GM18505 (cell line): Measurements from ENCODE around the gene SNRPE.
"Not testable (repeated sequence)": the region's sequence is repeated elsewhere in the genome, so short reads cannot be mapped to it uniquely, and the experiment has no call there.

Experiments used
- ATAC-seq: cut with Tn5 transposase; IDR thresholded peaks from one replicate; pipeline ENCODE4 v1.9.1; 2021; ENCODE audit not compliant: unreplicated experiment
- POLR2A ChIP-seq: IDR thresholded peaks from 4 replicates; pipeline ENCODE4 v1.6.1; 2011; ENCODE audit warnings: borderline replicate concordance; ENCODE audit not compliant: insufficient read depth, insufficient read length; ENCODE audit errors: extremely low read depth

SNRPE gene

DNA sequence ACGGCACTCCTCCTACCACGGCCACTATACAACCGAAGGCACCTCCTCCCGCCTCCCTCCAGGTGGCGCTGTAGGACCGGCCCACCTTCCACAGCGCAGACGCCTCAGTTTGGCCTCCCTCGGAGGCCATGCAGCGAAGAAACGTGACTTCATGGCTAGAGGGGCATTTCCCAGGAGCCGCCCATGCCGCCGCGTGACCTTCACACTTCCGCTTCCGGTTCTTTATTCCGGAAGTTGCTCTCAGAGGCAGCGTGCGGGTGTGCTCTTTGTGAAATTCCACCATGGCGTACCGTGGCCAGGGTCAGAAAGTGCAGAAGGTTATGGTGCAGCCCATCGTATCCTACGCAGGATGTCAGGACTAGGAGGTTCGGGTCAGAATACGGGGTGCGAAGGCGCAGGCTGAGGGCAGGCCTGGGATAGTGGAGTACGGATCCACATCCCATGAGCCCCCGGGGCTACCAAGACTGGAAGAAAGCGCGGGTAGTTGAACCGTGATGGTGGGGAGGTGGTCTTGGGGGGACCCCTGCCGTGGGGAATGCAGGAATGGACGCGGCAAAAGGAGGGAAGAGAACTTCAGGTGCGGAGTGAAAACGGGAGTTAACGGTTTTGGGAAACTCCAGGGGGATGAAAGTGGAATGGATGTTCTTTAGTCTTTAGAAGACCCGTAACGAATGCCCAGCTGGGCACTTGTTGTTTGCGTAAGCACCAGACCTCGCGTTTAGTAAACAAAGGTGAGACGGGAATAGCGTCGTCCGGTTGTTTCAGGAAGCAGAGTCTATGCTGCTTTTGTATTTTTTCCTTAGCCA lies at the start of gene SNRPE:
Gene SNRPE, plus strand, starts transcription at position 221 of the 806 bp plus-strand sequence. Its CDS starts 61 bp downstream, at position 282.
- TF ChIP-seq POLR2A = peak; percentile 82
- peak; percentile 92 for ATAC-seq

DNA sequence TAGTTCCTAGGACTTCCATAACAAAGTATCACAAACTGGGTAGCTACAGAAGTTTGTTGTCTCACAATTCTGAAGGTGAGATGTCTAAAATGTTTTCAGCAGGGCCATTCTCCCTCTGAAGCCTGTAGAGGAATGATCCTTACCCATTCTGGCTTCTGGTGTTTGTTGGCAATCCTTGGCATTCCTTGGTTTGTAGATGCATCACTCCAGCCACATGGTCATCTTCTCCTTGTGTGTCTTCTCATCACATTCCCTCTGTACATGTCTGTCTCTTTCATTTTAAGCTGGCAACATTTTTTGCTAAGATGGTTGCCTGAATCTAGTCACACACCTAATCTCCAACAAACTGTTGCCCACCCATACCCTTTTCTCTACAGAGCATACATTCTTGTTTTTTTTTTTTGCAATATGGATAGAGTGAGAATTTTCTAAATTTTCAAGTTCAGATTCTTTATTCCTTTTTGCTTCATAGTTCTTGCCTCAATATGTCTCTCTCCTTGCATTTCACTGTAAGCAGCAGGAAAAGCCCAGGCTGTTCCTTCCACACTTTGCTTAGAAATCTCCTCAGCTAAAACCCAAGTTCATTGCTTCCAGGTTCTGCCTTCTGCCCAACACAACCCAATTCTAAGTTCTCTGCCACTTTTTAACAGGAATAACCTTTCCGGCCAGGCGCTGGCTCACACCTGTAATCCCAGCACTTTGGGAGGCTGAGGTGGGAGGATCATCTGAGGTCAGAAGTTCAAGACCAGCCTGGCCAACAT lies 47.6 kb upstream of the SNRPE start:
- no peak for TF ChIP-seq POLR2A
- no peak for ATAC-seq

DNA sequence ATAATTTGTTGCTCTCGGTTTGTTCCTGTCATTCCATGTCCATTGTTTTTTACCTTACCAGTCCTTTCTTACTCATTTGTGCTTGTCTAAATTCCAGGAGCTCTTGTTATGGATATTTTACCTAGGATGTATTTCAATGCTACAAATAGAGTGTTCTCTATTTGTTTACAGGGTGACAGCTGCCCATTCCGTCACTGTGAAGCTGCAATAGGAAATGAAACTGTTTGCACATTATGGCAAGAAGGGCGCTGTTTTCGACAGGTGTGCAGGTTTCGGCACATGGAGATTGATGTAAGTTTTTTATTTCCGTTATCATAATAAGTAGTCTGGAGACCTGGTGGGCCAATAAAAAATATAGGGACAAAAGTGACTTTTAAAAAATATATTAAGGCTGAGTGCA lies 43.0 kb upstream of the SNRPE start:
- no peak for TF ChIP-seq POLR2A
- no peak for ATAC-seq

GRCh38 chr1:203823306-203823705 lies 38.1 kb upstream of the SNRPE start:
- TF ChIP-seq POLR2A = no peak
- no peak for ATAC-seq

- TF ChIP-seq POLR2A = no peak
- ATAC-seq = no peak
These were observed 35.2 kb upstream of the SNRPE start for GRCh38 chr1:203826175-203826574.

DNA sequence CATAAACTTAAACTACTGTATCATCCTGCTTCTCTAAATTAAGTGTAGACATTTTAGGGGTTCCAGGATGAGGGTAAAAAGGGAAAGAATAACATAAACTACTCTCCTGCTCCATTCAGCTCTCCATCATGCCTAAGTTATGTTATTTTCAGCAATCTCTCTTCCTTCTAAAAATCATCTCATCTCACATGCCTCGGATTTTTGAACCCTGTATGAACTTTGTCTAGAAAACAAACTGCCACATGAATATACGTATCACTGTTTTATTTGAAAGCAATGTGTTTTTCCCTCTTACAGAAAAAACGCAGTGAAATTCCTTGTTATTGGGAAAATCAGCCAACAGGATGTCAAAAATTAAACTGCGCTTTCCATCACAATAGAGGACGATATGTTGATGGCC lies 33.4 kb upstream of the SNRPE start:
- no peak for TF ChIP-seq POLR2A
- ATAC-seq = no peak

- TF ChIP-seq POLR2A = no peak
- ATAC-seq = no peak
These were observed 32.9 kb upstream of the SNRPE start for GRCh38 chr1:203828503-203828902.

- ATAC-seq = not testable (repeated sequence)
These were observed 32.2 kb upstream of the SNRPE start for GRCh38 chr1:203829247-203829646.

- no peak for TF ChIP-seq POLR2A
- ATAC-seq = no peak
These were observed 25.9 kb upstream of the SNRPE start for GRCh38 chr1:203835476-203835875.

- TF ChIP-seq POLR2A = no peak
- ATAC-seq = no peak
These were observed 22.3 kb upstream of the SNRPE start for GRCh38 chr1:203839081-203839480.

DNA sequence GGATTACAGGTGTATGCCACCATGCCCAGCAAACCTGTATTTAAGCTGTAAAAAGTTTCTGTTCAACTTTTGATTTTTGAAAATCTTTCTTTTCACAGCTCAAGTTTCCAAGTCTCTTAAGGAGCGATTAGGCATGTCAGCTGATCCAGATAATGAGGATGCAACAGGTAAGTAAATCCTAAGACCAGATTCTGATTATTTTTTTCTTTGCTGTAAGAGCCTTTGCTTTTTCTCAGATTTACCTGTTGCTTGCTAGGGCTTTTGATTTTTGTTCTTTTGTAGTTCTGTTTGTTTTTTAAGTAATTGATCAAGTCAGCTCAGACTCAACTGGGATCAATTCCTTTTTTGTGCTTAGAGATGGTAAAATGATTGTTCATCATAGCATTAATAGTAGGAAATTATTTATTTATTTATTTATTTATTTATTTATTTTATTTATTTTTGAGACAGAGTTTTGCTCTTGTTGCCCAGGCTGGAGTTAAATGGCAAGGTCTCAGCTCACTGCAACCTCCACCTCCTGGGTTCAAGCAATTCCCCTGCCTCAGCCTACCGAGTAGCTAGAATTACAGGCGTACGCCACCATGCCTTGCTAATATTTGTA lies 21.1 kb upstream of the SNRPE start:
- ATAC-seq = no peak
- no peak for TF ChIP-seq POLR2A

- no peak for ATAC-seq
- TF ChIP-seq POLR2A = no peak
These were observed 18.9 kb upstream of the SNRPE start for GRCh38 chr1:203842559-203842876.

- no peak for ATAC-seq
- no peak for TF ChIP-seq POLR2A
These were observed 18.0 kb upstream of the SNRPE start for GRCh38 chr1:203843435-203843834.

DNA sequence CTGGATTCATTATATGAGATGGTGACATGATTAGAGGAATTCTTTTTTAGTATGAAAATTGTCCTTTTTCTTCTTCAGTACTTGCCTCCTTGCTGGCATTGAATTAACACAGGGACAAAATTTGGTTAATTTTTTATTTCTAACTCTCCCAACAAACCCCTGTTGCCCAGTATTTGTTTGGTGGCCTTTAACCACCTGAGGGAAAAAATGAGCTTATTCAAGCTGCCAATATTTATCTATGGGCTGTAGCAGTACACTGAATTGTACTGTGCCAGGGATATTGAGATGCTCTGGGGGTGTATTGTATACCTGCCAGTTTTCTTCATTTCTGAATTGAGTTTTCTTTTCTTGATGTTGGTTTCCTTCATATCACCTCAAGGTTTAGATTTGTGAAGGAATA lies 8.3 kb upstream of the SNRPE start:
- not testable (repeated sequence) for ATAC-seq
